HG02623 (cell line): Measurements from ENCODE around the gene IGSF3.
"Not testable (repeated sequence)": the region's sequence is repeated elsewhere in the genome, so short reads cannot be mapped to it uniquely, and the experiment has no call there.

Experiments
- ATAC-seq: cut with Tn5 transposase; IDR thresholded peaks from one replicate; pipeline ENCODE4 v1.9.1; 2021; ENCODE audit warnings: moderate library complexity; ENCODE audit not compliant: unreplicated experiment

Gene IGSF3

DNA sequence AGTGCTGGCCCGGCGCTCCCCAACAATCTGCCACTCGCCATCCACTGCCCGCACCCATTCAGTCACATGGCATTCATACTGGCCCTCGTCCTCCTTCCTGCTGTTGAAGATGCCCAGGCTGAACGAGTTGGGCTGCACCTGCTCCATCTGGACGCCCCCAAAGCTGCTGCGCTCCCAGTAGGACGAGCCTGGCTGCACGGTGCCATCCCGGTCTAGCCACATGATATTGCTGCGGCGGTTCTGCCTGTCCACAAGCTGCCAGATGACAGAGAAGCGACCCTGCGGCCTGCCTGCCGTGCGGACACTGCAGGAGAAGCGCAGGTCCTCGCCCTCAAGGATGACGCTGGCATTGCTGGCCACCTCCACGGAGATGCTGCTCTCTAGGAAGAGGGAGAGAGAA, 63.9 kb downstream of the IGSF3 start:
- ATAC-seq = not testable (repeated sequence)

DNA sequence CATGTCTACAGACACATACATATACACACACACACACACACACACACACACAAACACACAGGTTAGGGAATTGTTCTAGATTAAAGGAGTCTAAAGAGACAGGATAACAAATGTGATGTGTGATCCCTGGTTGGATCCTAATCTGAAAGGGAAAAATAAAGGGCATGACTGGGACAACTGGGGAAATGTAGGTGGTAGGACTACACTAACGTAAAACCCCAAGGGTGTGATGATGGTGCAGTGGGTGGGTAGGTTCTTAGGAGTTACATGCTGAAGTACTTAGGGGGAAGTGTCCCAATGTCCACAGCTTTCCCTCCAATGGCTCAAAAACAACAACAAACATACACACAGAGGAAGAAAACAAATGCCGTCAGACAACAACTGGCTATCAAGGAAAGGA, 68.2 kb downstream of the IGSF3 start:
- not testable (repeated sequence) for ATAC-seq

DNA sequence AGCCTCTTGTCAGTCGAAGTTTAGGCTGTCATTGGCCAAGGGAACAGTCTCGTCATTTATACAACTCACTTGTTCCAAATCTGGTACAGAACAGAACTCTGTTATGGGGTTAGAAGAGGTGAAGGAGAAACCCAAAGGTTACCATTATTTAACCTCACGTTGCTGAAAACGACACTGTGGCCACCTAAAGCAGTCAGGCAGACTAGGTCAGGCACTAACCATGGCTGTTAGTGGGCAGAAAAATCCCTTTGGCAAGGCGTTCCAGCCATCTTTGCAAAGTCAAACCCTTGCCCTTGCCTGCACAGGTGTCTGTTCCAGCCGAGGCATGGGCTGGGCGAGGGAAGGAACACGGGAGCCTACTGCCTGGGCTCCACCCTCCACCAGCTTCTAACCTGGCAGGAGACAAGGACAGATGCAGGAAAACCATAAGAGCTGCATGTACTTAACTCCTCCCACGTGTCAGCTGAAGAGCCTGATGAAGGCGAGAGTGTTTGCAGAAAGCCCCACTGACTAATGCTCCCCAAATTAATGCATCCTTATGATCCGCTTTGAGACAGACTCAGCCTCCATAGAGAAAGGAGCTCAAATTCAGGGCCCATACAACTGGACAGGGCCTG, 69.0 kb downstream of the IGSF3 start:
- not testable (repeated sequence) for ATAC-seq

- peak; percentile 72 for ATAC-seq
These were observed 70.1 kb downstream of the IGSF3 start for GRCh38 chr1:116597388-116597787.

- not testable (repeated sequence) for ATAC-seq
These were observed 70.7 kb downstream of the IGSF3 start for GRCh38 chr1:116596742-116597307.

GRCh38 chr1:116595946-116596741, 71.4 kb downstream of the IGSF3 start:
- ATAC-seq = not testable (repeated sequence)

DNA sequence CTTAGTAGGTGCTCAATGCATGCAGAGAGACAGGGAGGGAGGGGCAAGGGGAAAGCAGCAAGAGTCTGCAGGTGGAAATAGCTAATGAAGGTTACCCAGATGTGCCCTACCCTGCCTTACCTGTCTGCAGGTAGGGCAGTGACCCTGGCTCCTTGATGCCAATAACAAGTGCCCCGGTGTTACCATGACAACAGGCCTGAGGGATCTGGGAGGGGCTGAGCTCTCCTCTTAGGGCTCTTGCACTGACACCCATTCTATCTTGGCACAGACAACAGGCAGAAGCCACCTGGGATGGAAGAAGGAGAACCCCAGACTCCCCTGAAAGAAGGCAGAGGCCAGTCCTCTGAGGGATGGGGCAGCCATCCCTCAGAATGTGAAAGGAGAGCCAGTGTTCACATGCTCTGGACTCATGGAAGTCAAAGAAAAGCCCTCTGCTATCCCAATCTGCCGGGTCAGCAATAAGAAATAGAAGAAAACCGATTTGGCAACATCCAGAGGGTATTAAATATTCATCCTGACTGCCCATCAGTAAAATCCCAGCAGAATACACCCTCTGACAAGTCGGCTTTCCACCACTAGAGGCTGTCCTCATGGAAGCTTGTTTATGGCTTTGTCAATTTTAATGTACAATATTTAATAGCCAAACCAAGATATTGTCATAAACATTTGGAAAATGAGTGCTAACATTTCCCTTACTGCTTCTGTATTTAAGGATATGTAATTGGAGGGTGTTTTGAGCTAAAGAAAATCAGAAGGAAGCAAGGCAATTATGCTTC, 72.3 kb downstream of the IGSF3 start:
- ATAC-seq = not testable (repeated sequence)

DNA sequence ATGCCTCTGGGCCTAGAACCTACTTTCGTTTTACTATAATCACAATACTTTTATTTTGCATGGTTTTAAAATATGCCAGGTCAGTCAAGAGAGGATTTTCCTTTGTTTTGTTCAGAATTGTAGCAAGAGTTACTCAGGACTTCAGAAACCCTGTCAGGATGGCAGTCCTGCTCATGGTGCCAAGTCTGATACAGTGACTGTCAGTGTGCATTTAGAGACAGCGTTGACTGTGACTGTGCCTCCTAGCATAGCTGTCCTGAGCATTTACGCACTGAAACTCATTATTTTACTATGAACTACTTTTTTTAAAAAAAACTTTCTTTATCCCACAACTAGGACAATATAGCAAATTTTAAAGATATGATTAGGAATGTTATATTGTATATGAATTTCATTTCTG, 73.6 kb downstream of the IGSF3 start:
- ATAC-seq = not testable (repeated sequence)

DNA sequence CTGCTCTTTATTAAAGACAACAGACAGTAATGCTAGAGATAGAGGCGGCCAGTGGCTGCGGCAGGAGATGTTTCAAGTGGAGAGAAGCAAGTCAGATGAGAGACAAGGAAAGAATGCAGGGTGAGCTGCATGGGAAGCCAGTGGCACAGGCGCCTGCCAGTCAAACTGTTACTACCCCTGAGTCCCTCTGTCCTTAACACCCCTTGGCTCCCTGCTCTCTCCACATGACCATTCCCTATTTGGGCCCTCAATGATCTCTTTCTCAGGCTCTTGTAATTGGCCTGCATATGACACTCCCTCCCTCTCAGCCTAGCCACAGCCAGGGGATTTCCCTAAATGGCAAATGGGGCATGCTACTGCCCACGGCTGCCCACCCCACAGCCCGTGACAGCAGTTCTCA, 74.1 kb downstream of the IGSF3 start:
- not testable (repeated sequence) for ATAC-seq

DNA sequence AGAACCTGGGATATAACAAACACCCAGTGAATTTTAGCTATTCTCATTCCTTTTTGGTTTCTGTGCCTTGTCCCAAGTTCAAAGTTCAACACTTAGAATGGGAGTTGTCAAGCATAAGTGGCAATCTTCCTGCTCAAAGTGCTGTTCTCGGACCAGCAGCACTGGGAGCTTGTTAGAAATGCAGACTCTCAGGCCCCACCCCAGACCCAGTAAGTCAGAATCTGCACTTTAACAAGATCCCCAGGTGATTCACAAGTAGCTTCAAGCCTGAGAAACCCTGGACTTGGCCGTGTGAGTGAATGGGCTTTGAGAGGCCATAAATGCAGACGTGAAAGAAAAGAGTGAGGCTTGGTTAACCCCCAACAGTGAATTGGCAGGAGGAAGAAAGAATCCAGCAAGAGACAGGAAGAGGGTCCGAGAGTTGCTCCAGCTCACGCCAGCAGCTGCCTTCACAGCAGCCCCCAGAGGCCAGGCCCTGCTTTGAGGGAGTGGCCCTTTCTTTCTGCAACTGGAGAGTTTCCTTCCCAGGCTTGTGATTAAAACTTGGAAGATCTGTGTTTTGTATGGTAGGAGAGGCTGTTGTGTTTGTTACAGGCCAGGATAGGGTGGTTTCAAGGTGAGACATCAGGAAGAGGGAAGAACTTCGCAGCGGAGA, 75.5 kb downstream of the IGSF3 start:
- not testable (repeated sequence) for ATAC-seq

- not testable (repeated sequence) for ATAC-seq
These were observed 76.3 kb downstream of the IGSF3 start for GRCh38 chr1:116591006-116591950.

DNA sequence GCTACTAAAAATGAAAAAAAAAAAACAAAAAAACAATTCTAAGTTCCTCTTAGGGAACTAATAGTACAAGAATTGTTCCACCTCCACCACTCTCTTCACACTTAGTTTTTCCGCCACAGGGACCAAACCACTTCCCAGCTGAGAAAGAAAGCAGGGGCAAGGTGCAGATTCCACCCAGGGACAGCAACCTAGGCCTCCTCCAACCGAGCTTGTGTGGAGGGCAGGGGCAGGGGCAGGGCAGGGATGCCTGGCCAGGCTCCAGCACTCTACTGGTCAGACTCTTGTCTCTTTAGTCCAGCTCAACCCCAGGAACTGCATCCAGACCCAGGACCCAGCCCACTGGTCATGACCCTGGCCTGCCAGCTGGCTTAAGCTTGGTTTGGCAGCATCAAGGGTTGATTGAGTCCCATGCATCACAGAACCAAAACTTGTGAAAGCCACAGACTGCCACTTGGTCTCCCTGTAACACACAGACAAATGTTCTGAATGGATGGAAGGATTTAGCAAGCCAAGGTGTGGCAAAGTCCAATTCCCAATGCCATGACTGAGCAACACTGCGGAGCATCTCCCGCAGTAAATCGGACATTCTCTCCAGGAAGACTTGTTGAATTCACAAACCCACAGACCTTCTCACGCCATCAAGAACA, 77.1 kb downstream of the IGSF3 start:
- ATAC-seq = not testable (repeated sequence)

- not testable (repeated sequence) for ATAC-seq
These were observed 78.3 kb downstream of the IGSF3 start for GRCh38 chr1:116589101-116589735.

DNA sequence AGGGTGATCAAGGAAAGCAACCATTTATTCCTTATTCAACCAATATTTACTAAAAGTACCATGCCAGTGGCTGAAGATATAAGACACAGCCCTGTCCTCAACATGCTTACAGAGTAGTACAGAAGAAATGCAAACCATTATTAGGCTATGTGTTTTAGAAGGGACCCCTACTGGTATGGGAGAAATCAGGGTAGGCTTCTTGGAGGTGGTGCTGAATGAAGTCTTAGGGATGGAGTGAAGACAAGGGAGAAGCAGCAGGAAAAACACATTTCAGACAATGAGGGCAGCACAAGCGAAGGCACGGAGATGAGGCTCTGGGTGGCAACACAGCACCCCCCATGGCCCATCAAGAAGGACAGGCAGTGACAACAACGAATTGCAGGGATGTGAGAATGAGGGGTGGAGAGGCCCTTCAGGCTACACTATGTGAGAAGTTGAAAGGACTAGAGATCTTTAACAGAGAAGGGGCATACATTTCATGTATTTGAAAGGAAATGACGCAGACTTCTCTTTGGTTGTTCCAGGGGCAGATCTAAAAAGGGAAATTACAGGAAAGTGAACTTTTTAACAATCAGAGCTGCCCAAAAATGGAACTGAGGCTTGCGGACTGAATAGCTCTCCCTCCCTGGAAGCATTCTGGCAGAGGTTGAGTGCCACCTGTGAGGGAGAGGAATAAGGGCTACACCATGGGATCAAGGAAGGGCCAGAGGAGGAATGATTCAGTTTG, 79.9 kb downstream of the IGSF3 start:
- no peak for ATAC-seq

- ATAC-seq = peak; percentile 48
These were observed 80.8 kb downstream of the IGSF3 start for GRCh38 chr1:116586741-116587143.

DNA sequence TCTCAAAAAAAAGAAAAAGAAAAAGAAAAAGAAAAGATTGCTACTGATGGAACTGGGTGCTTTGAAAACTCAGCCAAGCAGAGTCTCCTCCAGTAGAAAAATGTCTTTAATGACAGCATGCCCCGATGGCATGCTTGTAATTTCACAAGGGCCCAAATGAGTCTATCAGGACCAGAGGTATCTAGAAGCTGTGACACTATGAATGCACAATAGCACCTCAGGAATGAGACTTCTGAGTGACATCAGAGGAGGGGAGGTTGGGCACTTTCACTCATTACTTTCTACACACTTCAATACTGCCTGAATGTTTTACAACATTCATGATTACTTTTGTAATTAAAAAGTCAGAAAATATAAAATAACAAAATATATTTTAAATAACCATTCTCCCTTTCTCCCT, 81.6 kb downstream of the IGSF3 start:
- no peak for ATAC-seq

GRCh38 chr1:116581323-116581885, 86.1 kb downstream of the IGSF3 start:
- no peak for ATAC-seq
